Heart left ventricle (tissue), 16 donors: ENCODE data around the gene HEATR9. TPM values are rescaled to one million over a fixed set of nuclear protein-coding genes. Genes with fewer than 3 reads are reported as not detected.
A peak's percentile ranks its signal among the peaks of the same experiment; 100 is the strongest.
"Not testable (repeated sequence)": the region's sequence is repeated elsewhere in the genome, so short reads cannot be mapped to it uniquely, and the experiment has no call there.

Source experiments
- ATAC-seq, 4 donors: fragments of 200-7000 bp; cut with Tn5 transposase; one replicate each; pipeline ENCODE4 v1.9.1; 2020 to 2022; ENCODE audit warnings: moderate library complexity in 4 of 4, mild to moderate bottlenecking in 3 of 4, moderate number of reproducible peaks in 1 of 4
- DNase-seq, 5 donors: peaks; one replicate each; pipeline ENCODE4 v3.0.0-alpha.2; 2020
- H3K27ac ChIP-seq, 12 donors: fragments of 200-600 bp; sonication (generic) in 4 of 12; one replicate each; pipeline versions ENCODE4 v1.5.0 to v1.8.0; 2016 to 2022; ENCODE audit warnings: mild to moderate bottlenecking in 2 of 12
- H3K27me3 ChIP-seq, 9 donors: fragments of 200-600 bp; sonication (generic) in 2 of 9; one replicate each; pipeline versions ENCODE4 v1.5.1 to v1.8.0; 2016 to 2022; ENCODE audit warnings: mild to moderate bottlenecking in 3 of 9
- H3K36me3 ChIP-seq, 9 donors: fragments of 200-600 bp; sonication (generic) in 2 of 9; one replicate each; pipeline versions ENCODE4 v1.5.0 to v1.8.0; 2018 to 2022; ENCODE audit warnings: mild to moderate bottlenecking in 2 of 9
- H3K4me1 ChIP-seq, 12 donors: fragments of 200-600 bp; sonication (generic) in 4 of 12; one replicate each; pipeline versions ENCODE4 v1.5.0 to v1.8.0; 2016 to 2022; ENCODE audit warnings: mild to moderate bottlenecking in 3 of 12
- H3K4me3 ChIP-seq, 12 donors: fragments of 200-600 bp; sonication (generic) in 4 of 12; one replicate each; pipeline versions ENCODE4 v1.5.0 to v1.8.0; 2017 to 2022; ENCODE audit warnings: mild to moderate bottlenecking in 9 of 12, moderate library complexity in 4 of 12
- H3K9me3 ChIP-seq, 12 donors: fragments of 200-600 bp; sonication (generic) in 4 of 12; one replicate each; pipeline versions ENCODE4 v1.5.0 to v1.8.0; 2016 to 2022; ENCODE audit warnings: mild to moderate bottlenecking in 1 of 12
- CTCF ChIP-seq, 12 donors: fragments of 200-600 bp; sonication (generic) in 4 of 12; IDR thresholded peaks; one replicate each; pipeline versions ENCODE4 v1.5.0 to v1.8.0; 2018 to 2022; ENCODE audit warnings: antibody characterized with exemption in 12 of 12, mild to moderate bottlenecking in 5 of 12
- POLR2A ChIP-seq, 2 donors: fragments of 450-650 bp; IDR thresholded peaks; one replicate each; pipeline ENCODE4 v1.6.1; 2017; ENCODE audit warnings: antibody characterized with exemption in 2 of 2, mild to moderate bottlenecking in 2 of 2, moderate library complexity in 2 of 2
- WGBS, 4 donors: extraction: QIAGEN DNeasy Blood & Tissue Kit in 2 of 4; methylation state at CpG; one replicate each; pipeline versions ENCODE4 v1.1.5 to v1.1.7; 2013 to 2018; 5-methylcytosine and 5-hydroxymethylcytosine counted together
- intact Hi-C, 10 donors: fragments of 100-400 bp; cut with DNase I; formaldehyde crosslinking; loops; one replicate each; pipeline versions ENCODE4 v1.11.1 to v1.14.2; 2022
- polyA plus RNA-seq, 2 donors: library from polyadenylated mRNA; stranded (reverse); fragments of 200-250 nt; gene quantifications; one replicate each; pipeline ENCODE4 v1.2.3, GENCODE V29; 2013
- total RNA-seq, 9 donors: library from RNA; depleted of rRNA in 2 of 9; stranded (reverse); fragments of >200 nt in 2 of 9; fragmentation: NEBNext Ultra II Directional in 3 of 9; extraction: Animal tissue kit (Norgen Biotek cat#: 25700) in 3 of 9; gene quantifications; one replicate each; pipeline versions ENCODE4 v1.1.0 to v1.2.4, GENCODE V29; 2016 to 2023
- donor health status: ischemic (EF 13 %, LVEDD 7.1; RV severe dilation, severe dysfunction).
- donor health status: healthy with polysubstance abuse.
- donor health status: DM: no; HTN: yes; CAD: no.
- donor health status: DM: no; HTN: no; CAD: no.
- donor health status: ischemic (EF 25% LVEDD 6.9; RV normal size, moderate dysfunction).
- donor health status: ischemic (EF 25% LVEDD 5.7; RV mildly dilated, moderate dysfunction).
- donor health status: healthy.
- donor health status: DM: yes; HTN: yes; CAD: no.
- donor health status: ischemic (EF 35%, LVEDD 5.7; RV mildly dilated, moderate dysfunction).
- donor health status: nonischemic (EF 11% LVEDD 7.7; RV severe dilation, severe dysfunction).
- donor health status: DM: yes; HTN: yes; CAD: no.
- donor health status: PGD.
- donor health status: ischemic (EF 29% LVEDD 5.4; RV normal size, mild dysfunction).
- donor health status: nonischemic (EF 23%, LVEDD 6.1; RV moderate dilation, normal function).

The HEATR9 gene
- total and polyA plus RNA-seq, 11 donors = 0.11 TPM; not detected in 9

DNA sequence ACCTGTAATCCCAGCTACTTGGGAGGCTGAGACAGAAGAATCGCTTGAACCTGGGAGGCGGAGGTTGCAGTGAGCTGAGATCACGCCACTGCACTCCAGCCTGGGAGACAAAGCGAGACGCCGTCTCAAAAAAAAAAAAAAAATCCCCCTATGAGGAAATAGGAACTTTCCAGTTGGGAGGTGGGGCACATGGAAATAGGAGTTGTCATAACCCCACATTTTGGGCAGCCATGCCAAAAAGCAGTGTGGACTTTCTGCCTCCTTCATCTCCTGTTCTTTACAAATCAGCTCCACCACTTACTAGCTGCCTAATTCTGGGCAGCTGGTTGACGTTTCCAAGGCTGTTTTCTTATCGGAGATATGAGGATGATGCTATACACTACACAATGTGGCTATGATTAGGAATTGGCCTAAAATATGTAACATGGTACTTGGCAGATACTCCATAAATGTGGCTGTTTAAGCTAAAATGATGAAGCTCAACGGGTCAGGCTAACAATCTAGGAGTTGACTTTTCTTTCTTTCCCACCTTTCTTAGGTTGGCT lies 33.0 kb upstream of the HEATR9 start:
- no peak overlapping the region for H3K27ac ChIP-seq
- no peak overlapping the region for H3K4me3 ChIP-seq
- DNase-seq (no peak), ATAC-seq (no peak)
- no peaks in the 10 kb centered on the region for H3K36me3 ChIP-seq
- H3K4me1 ChIP-seq = peaks cover 0 to 31% (median 0%) of the 10 kb centered on the region in 12 donors
- 81 to 84% (median 82%) methylated on average over 9 of the region's 9 CpGs for WGBS, 4 donors
- intact Hi-C loops = no loop called here
- H3K9me3 ChIP-seq = no peaks in the 10 kb centered on the region
- peaks cover 0 to 6% (median 0%) of the 10 kb centered on the region in 9 donors for H3K27me3 ChIP-seq
- TF ChIP-seq CTCF (IDR thresholded peaks at IDR 0.05) = no peak
- TF ChIP-seq POLR2A (IDR thresholded peaks at IDR 0.05) = no peak

DNA sequence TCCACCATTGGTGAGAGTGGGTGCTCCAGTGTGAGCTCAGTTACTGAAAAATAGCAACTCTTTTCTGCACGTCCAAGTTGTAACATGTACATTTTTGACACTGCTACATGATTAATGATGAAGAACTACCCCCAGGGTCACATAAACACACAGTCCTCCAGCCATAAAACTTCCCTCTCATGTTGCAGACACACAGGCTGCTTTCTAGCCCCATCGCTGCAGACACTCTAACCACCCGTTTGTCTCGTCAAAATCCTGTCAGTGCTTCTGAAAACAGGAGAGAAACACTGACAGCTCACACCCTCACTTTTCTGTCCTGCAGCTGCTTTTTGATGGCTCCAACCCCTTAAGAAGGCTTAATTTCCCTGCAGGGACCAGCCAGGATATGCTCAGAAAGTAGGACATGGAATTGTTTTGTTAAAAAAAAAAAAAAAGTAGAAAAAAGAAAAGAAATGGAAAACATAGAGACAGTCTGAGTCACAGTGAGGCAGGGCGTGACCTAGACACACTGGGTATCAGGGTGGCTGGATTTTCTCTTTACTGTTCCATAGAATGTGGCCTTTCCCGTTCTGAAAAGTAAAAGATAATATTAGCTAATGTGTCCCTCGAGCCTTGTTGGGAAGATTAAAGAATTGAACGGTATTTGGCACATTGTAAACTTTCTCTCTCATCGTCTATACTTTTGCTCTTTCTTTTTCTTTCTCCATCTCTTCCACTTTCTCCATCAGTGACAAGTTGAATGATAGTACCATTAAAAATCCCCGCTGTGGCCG lies 32.2 kb upstream of the HEATR9 start:
- ATAC-seq (no peak), DNase-seq (no peak)
- TF ChIP-seq CTCF (IDR thresholded peaks at IDR 0.05) (no peak), POLR2A (IDR thresholded peaks at IDR 0.05) (no peak)
- 55 to 62% (median 58%) methylated on average over 11 of the region's 11 CpGs for WGBS, 4 donors
- Histone ChIP-seq H3K4me3 (no peak overlapping the region), H3K4me1 (peaks cover 0 to 39% (median 0%) of the 10 kb centered on the region in 12 donors), H3K27ac (peak overlapping the region in 1 of 12 donors; percentile 52), H3K27me3 (peaks cover 0 to 9% (median 0%) of the 10 kb centered on the region in 9 donors), H3K9me3 (no peaks in the 10 kb centered on the region), H3K36me3 (no peaks in the 10 kb centered on the region)
- intact Hi-C loops = no loop called here

GRCh38 chr17:35900280-35900679 lies 31.6 kb upstream of the HEATR9 start:
- Histone ChIP-seq H3K27ac (peak overlapping the region in 1 of 12 donors; percentile 52), H3K4me1 (peaks cover 0 to 44% (median 0%) of the 10 kb centered on the region in 12 donors), H3K4me3 (no peak overlapping the region), H3K36me3 (no peaks in the 10 kb centered on the region), H3K27me3 (peaks cover 0 to 15% (median 0%) of the 10 kb centered on the region in 9 donors), H3K9me3 (no peaks in the 10 kb centered on the region)
- TF ChIP-seq CTCF (IDR thresholded peaks at IDR 0.05) (no peak), POLR2A (IDR thresholded peaks at IDR 0.05) (no peak)
- ATAC-seq (no peak), DNase-seq (no peak)
- intact Hi-C loops = no loop called here
- 72 to 84% (median 73%) methylated on average over 5 of the region's 5 CpGs for WGBS, 4 donors

DNA sequence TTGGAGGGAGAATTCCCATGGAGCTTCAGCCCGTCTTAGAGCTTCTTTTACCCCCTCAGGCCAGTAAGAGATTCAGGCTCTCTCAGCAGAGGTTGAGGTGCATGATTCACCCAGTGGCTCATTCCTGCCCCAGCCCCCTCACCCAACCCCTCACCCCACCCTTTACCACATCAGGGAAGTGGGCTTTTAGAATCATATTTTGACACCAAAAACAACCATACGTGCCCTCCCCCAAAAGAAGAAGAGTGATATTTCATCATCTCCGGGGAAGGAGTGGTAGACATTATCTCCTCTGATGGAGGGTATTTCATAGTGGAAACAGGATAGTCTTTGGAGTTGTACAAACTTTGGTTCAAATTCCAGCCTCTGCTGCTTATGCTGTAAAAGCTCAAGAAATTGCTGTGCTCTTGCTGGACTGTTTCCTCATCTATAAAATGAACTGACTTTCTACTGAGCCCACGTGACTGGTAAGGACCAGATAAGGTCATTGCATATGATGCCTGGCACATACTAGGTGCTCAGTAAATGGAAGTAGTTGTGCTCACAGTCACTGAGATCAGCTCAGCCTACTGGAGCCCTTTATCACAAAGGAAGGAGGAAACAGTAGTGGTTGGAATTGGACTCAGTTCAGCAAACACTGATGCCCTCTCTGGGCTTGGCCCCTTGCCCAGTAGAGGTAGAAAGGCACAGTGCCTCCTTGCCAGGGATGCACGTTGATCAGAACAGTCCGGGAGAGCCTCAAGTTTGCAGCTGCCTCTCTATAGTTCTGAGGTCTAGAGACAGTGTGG lies 29.8 kb upstream of the HEATR9 start:
- 60 to 64% (median 61%) methylated on average over 6 of the region's 6 CpGs for whole genome bisulfite sequencing, 4 donors
- no peak overlapping the region for H3K4me3 ChIP-seq
- intact Hi-C loops = loop anchor here in 1 of 10 donors (10.0 kb wide), 1 partner anchor 56 kb away; no protein-coding TSS in a partner anchor
- H3K36me3 ChIP-seq = no peaks in the 10 kb centered on the region
- peaks cover 0 to 16% (median 0%) of the 10 kb centered on the region in 9 donors for H3K27me3 ChIP-seq
- no peak for TF ChIP-seq POLR2A (IDR thresholded peaks at IDR 0.05)
- no peak for TF ChIP-seq CTCF (IDR thresholded peaks at IDR 0.05)
- H3K4me1 ChIP-seq = peaks cover 0 to 44% (median 0%) of the 10 kb centered on the region in 12 donors
- H3K9me3 ChIP-seq = no peaks in the 10 kb centered on the region
- H3K27ac ChIP-seq = peak overlapping the region in 1 of 12 donors; percentile 52
- ATAC-seq (peak in 3 of 4 donors; percentile 53 to 79 (median 66)), DNase-seq (peak in 2 of 5 donors; percentile 53 to 66)

DNA sequence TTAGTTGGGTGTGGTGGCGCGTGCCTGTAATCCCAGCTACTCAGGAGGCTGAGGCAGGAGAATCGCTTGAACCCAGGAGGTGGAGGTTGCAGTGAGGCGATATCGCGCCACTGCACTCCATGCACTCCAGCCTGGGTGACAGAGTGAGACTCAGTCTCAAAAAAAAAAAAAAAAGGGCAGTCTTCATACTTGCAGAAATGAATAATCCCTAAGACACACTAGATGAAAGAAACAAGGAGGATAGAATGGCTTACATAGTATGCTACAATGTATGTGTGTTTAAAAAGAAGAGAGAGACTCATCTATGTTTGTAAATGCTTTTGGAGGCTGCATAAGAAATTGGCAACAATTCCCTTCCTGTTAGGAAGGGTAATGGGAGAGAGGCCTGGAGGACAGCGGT lies 29.1 kb upstream of the HEATR9 start:
- not testable (repeated sequence) for H3K4me3 ChIP-seq
- WGBS, 4 donors = 91 to 95% (median 94%) methylated on average over 7 of the region's 7 CpGs

More for the DNA sequence above, 29.1 kb upstream of the HEATR9 start:
- not testable (repeated sequence) for ATAC-seq, DNase-seq, H3K36me3 ChIP-seq, H3K9me3 ChIP-seq
- Histone ChIP-seq H3K27ac (peak overlapping the region in 1 of 12 donors; percentile 23), H3K27me3 (peaks cover 0 to 16% (median 0%) of the 10 kb centered on the region in 9 donors), H3K4me1 (peaks cover 0 to 49% (median 0%) of the 10 kb centered on the region in 12 donors)
- intact Hi-C loops = loop anchor here in 1 of 10 donors (10.0 kb wide), 1 partner anchor 57 kb away; no protein-coding TSS in a partner anchor
